SK-N-MC (cell line): ENCODE results near the gene SDHD.

ENCODE experiments used
- EZH2 ChIP-seq: fragments of 200-600 bp; sonication (generic); IDR thresholded peaks from one replicate; pipeline ENCODE4 v1.6.1; 2017; ENCODE audit warnings: antibody characterized with exemption
- FOXP2 ChIP-seq: optimal IDR thresholded peaks from 2 replicates; pipeline ENCODE3; 2011; ENCODE audit warnings: mild to moderate bottlenecking, moderate library complexity; ENCODE audit not compliant: insufficient read depth; ENCODE audit errors: extremely low read length, control extremely low read depth
- POLR2AphosphoS5 ChIP-seq: IDR thresholded peaks from 2 replicates; pipeline ENCODE4 v1.6.1; 2012; ENCODE audit warnings: mild to moderate bottlenecking, low read depth, low read length, borderline replicate concordance

- TF ChIP-seq POLR2AphosphoS5 (no peak), EZH2 (no peak), FOXP2 (no peak)
Observed at GRCh38 chr11:112042961-112043304, 43.7 kb upstream of the SDHD start.
